RWPE1 (cell line): ENCODE measurements around the gene ADAMTS19.

ENCODE experiments used
- CTCF ChIA-PET: fragments of 350-600 bp; sonication (Branson Sonifier 250); formaldehyde crosslinking; extraction: SDS; loops from one replicate; lab custom pipeline; 2021; lab: Yijun Ruan, JAX
- POLR2A ChIA-PET: fragments of 400-600 bp; formaldehyde crosslinking; extraction: SDS; loops from one replicate; lab custom pipeline; 2020; ENCODE audit warnings: antibody characterized with exemption; ENCODE audit not compliant: low non-redundant PET; lab: Yijun Ruan, JAX
- DNase-seq: peaks from one replicate; pipeline ENCODE4 v3.0.0; 2012; ENCODE audit warnings: low spot score
- H3K27ac ChIP-seq: fragments of 450-650 bp; 2 replicates; pipeline ENCODE4 v1.5.1; 2017
- CTCF ChIP-seq: fragments of 450-650 bp; conservative IDR thresholded peaks from 2 replicates; pipeline ENCODE4 v1.5.1; 2017; ENCODE audit warnings: low read depth, mild to moderate bottlenecking

The ADAMTS19 gene

GRCh38 chr5:129506950-129507349 lies 46.9 kb downstream of the ADAMTS19 start:
- no peak for DNase-seq
- POLR2A ChIA-PET = no interaction called here
- CTCF ChIA-PET = no interaction called here
- H3K27ac ChIP-seq = no peak overlapping the region
- TF ChIP-seq CTCF = no peak

GRCh38 chr5:129507527-129507926 lies 47.4 kb downstream of the ADAMTS19 start:
- DNase-seq = no peak
- ChIA-PET POLR2A (no interaction called here), CTCF (no interaction called here)
- TF ChIP-seq CTCF = no peak
- no peak overlapping the region for H3K27ac ChIP-seq

GRCh38 chr5:129508606-129509005 lies 48.5 kb downstream of the ADAMTS19 start:
- ChIA-PET CTCF (no interaction called here), POLR2A (no interaction called here)
- TF ChIP-seq CTCF = no peak
- no peak for DNase-seq
- no peak overlapping the region for H3K27ac ChIP-seq

- ChIA-PET POLR2A (no interaction called here), CTCF (interaction anchor here (0.6 to 0.7 kb wide), 2 partner anchors 90 to 342 kb away, joined by 3 to 4 read pairs; no protein-coding TSS in a partner anchor)
- no peak for TF ChIP-seq CTCF
- H3K27ac ChIP-seq = no peak overlapping the region
- no peak for DNase-seq
These were observed 49.4 kb downstream of the ADAMTS19 start for GRCh38 chr5:129509363-129509975.

- DNase-seq = no peak
- CTCF ChIA-PET = no interaction called here
- POLR2A ChIA-PET = no interaction called here
- no peak for TF ChIP-seq CTCF
- H3K27ac ChIP-seq = no peak overlapping the region
These were observed 51.2 kb downstream of the ADAMTS19 start for GRCh38 chr5:129511291-129511690.

- TF ChIP-seq CTCF = no peak
These were observed 81.0 kb downstream of the ADAMTS19 start for GRCh38 chr5:129541051-129541450.

More at GRCh38 chr5:129541051-129541450, 81.0 kb downstream of the ADAMTS19 start:
- ChIA-PET POLR2A (no interaction called here), CTCF (no interaction called here)
- no peak for DNase-seq
- H3K27ac ChIP-seq = no peak overlapping the region
